Measurements from ENCODE around the gene YAP1.

- TF ChIP-seq CTCF (IDR thresholded peaks at IDR 0.05; ENCODE audit: borderline replicate concordance, extremely low read depth, low read length, poor library complexity, severe bottlenecking): no peak
- no peak for TF ChIP-seq EZH2 (IDR thresholded peaks at IDR 0.05; ENCODE audit: borderline replicate concordance, low read depth, low read length, severe bottlenecking)
Measured at GRCh38 chr11:102256251-102256650, 146.0 kb downstream of the YAP1 start.

Measured in DND-41 (cell line).